Activated effector memory CD4-positive, alpha-beta T cell treated with Interleukin-2 at 50 U/mL for 16 hours (primary cell): ENCODE measurements around the gene TMIE.

ENCODE experiments used
- DNase-seq: peaks from one replicate; pipeline ENCODE4 v3.0.0-alpha.2; 2020

The TMIE gene

GRCh38 chr3:46701181-46701939, at the start of gene TMIE:
Gene TMIE (plus strand): TSS chr3:46701392. CDS start chr3:46701488, 96 bp downstream.
- no peak for DNase-seq

- DNase-seq: no peak
Observed at GRCh38 chr3:46655271-46655670, 45.9 kb upstream of the TMIE start.

DNA sequence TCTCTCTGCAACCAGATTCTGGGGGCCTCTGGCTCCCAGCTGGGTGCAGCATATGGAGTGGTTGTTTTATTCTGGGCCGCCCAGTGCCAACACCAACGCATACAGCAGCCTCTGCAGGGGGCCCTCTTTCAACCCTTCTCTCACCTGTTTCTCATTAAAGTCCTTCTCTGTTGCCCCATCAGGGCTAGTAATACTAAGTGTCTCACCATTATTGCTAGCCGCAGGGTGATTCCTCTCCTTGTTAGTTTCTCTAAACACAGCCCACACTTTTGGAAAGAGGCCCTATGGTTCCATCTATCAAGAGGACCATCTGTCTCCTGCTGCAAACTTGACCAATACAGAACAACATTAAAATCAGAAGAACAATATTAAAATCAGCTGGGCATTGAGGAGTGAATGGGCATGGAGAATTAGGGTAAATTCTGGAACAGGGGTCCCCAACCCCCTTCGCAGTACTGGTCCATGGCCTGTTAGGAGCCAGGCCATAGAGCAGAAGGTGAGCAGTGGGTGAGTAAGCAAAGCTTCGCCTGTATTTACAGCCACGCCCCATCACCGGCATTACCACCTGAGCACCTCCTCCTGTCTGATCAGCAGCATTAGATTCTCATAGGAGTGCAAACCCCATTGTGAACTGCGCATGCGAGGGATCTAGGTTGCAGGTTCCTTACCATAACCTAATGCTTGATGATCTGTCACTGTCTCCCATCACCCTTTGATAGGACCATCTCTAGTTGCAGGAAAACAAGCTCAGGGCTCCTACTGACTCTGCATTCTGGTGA, 44.2 kb upstream of the TMIE start:
- no peak for DNase-seq

DNA sequence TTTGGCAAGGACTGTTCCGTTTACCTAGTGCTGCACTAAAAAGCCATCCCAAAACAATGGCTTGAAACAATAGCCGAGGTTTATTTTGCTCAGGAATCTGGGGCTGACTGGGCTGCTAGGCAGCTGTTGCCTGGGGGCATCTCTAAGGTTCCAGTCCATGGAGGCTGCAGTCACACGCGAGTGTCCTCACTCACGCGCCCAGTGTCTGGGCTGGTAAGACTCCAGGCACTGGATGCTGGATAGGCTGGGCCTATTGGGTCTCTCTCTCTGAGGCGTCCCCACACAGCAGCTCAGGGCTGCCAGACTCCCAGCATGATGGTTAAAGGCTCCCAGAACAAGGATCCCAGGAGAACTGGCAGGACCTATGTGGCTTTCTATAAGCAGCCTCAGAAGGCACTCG, 41.9 kb upstream of the TMIE start:
- DNase-seq: no peak

DNA sequence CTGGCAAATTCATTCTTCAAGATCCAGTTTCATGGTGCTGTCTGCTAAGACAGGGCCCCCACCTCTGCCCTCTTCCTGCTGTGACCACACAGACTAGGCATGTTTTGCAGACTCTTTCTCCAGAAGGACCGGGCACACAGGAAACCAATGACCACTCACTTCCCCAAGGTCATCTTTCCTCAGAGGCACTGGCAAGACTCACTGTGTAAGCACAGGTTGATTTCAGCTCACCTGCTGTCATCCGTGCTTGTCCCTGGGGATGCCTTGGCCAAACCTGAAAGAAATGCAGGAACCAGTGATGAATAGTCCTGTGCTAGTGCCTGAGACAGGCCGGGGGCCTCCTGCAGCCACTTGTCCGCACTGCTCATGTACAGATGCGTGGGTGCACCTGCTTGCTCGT, 41.2 kb upstream of the TMIE start:
- no peak for DNase-seq

DNA sequence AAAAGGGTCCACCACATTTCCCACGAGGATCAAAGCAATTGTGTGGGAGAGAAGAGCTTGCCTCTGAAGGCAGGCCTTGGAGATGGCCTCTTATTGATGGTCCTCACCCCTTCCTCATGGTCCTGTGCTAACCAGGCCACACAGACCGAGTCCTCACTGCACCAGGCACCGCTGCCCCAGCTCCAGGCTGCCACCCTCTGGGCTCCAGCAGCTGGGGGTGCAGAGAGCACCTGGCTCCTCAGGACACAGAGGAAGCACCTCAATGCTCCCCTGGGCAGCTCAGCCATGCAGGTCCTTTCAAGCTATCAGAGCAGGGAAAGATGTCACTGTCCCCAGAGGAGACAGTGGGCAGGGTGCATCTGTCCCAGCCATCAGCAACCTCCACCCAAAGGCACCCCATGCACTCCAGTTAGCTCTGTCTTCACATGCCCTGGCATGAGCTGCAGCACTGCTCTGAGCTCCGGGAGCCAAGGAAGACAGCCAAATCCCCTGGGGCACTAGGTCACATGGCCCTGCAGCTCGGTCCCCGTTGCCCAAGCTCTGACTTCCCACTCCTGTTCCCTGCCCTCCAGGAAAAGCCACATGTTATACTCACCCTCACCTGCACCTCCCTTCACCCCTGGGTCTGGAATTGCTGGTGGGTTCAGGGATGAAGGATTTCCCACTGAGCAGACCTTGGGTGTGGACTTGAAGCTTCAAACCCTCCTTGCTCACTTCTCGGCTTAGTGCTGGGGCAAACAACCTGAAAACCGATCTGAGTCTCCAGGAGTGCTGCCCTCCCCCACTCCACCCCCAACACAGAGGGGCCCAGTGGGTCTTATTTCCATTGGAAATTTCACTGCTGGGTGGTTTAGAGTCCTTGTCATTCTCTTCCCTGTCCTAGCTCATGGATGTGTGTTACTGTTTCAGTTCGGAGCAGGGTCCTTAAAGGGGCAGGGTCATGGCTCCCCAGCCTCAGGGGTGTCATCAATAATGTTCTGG, 40.4 kb upstream of the TMIE start:
- DNase-seq: no peak

DNA sequence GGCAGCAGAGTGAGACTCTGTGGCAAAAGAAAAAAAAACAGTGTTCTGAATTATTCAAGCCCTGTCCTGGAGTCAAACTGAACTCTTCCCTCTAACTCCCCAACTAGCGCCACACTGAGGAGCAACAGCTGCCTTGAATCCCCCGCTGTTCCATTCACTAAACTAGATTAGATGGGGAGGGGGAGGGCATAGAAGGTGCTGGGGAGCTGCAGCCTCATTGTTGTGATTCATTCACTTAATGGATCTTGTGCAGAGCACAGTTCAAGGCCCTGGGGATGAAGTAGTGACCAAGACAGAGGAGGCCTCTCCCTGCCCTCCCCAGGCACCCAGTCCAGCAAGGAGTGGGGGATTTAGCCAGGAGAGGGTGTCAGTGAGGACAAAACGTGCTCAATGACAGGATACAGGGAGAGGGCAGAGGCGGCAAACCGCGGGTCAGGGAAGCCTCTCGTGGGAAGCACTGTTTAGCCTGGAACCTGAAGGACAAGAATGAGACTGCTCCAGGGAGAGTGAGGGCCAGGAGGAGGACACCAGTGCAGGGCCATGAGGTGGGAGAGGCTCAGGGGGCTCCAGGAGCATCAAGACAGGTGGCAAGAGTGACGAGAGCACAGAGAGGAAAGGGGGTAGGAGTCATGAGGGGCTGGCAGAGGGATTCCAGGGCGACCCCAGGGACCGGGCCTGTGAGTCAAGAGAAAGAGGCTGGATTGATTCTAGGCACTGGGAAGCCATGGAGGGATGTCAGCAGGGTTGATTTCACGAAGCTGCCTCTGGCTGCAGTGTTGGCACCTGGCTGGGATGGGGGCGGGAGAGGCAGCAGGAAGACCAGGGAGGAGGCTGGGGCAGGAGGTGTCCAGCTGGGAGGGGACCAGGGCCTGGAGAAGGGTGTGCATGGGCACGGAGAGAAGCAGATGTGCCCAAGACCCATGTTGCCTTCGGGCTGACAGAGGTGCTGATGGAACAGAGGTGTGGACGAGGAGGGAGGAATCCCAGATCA, 39.1 kb upstream of the TMIE start:
- DNase-seq: no peak

- no peak for DNase-seq
Observed at GRCh38 chr3:46662771-46663551, 38.2 kb upstream of the TMIE start.

DNA sequence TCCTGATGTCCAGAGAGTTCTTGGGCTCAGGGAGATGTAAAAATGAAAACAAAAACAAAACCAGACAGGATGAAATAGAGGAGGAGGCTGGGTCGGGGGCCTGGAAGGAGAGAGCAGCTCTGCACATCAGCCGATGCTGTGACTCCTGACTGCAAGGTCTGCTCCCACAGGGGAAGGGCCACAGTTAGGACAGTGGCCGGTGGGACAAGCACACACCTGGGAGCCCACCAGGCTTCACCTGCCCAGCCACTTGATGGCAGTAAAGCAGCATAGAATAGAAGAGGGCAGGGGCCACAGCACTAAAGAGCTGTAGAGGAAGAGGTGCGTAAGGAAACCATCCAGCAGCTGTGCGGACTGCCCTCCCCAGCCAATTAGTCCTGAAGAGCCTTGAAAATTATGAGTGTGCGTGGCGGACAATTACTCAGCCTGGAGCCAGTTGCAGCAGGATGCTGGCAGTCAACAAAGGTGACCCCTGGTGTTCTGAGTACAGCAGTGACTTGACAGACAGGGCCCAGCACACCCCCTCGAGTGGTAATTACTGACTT, 37.5 kb upstream of the TMIE start:
- DNase-seq: no peak

DNA sequence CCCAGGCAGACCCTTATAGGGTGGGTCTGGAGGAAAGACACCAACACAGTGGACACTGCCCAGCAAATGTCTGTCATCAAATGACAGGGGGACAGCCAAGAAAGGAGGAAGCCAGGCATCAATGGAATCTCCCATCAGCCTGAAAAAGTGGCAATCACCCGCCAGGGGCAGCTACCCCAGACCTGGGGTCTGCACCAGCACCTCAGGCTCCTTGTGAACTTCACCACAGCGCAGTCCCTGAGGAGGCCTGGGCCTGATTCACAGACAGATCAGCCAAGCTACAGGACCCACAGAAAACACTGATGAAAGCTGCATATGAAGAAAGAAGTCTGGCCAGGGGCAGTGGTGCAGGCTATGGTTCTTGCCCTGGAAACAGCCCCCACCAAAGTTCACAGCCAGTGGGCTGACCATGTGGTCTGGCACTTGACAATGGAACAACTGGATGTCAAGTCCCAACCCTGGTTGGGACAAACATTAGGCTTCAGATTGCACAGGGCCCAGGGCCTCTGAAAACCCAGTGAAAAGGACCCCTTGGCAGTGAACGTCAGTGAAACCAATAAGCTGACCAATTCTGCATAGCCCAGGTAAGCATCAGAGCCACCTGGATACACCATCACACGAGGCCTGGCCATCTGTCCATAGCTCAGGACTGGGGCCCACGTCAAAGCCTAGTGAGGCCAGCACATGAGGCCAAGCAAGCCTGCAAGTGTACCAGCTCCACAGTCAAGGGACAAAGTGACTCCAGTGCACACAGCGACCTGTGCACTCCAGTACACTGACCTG, 36.8 kb upstream of the TMIE start:
- DNase-seq: no peak

DNA sequence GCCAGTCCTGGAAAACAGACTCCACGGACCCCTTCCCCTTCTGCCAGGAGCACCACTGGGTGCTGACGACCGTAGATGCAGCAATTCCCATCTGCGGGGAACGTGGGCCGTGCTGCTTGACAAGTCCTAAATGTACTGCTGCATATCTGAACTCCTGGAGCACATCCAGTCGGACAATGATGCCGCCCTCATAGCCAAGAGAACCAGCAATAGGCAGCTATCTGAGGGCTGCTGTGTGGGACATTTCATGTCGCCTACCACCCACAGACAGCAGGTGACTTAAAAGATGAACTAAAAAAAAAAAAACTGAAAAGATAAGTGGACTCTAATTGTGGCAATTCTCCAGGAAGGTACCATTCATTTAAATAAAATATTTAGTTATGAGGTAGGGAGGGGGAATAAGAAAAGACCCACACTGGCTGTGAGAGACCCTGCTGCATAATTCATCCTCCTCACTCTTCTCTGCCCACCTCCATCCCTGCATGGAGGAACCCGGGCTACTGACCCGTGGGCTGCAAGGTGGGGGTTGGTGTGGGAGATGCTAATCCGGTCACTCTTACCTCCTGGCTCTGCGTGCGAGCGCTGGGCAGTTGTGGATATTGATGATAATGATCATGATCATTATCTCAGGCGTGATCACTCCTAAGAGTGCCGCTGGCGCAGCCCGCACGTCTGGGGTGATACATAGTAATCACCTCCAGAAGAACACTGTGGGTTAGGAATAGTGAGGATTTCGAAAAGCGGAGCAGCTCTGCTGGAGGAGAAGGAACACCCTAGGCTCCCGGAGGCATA, 36.0 kb upstream of the TMIE start:
- DNase-seq: no peak

- DNase-seq: no peak
Observed at GRCh38 chr3:46665763-46666452, 35.3 kb upstream of the TMIE start.

GRCh38 chr3:46666453-46666845, 34.7 kb upstream of the TMIE start:
- DNase-seq: no peak

GRCh38 chr3:46667061-46667621, 34.1 kb upstream of the TMIE start:
- no peak for DNase-seq

GRCh38 chr3:46667657-46668056, 33.5 kb upstream of the TMIE start:
- no peak for DNase-seq

DNA sequence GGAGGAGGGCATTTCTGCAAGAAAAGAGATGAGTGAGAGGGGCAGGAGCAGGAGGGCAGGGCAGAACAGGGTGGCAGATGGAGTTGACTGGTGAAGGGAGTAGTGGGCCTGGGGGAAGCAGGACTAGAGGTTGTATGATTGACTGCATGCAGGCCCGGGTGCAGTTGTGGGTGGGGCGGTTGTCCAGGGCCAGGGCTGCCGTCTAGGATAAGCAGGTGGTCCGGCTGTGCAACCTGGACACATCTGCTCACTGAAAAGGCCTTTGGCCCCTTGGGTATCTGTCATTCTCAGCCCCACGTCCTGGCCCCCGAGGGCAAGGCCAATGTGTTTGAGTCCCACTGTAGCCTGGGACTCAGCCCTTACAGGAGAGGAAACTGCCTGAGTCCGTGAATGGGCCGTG, 33.1 kb upstream of the TMIE start:
- DNase-seq: no peak

DNA sequence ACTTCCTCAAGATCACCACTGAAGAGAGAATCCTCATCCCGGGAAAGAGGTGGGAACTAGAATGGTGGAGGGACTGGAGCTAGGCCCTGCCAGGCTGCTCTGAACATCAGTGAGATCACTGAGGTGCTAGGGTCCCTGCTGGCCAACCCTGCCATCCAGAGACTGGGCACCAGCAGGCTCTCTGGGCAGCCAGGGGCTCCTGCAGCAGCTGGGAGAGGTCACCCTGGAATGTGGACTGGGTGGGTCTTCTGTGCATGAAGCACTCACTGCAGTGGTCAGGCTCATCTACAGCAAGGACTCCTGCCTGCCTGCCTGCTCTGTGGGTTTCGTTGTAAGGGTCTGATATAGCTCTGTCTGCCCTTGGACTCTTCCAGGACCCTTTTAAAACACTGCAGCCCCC, 32.6 kb upstream of the TMIE start:
- DNase-seq: no peak
